ENCODE results near the gene METTL13.
"Not testable (repeated sequence)": the region's sequence is repeated elsewhere in the genome, so short reads cannot be mapped to it uniquely, and the experiment has no call there.

Gene METTL13

GRCh38 chr1:171769754-171770153 is 11.7 kb upstream of the METTL13 start:
- no peak for DNase-seq

- no peak for DNase-seq
Measured at GRCh38 chr1:171772312-171772711, 9.1 kb upstream of the METTL13 start.

- no peak for DNase-seq
Measured at GRCh38 chr1:171780583-171781175, 781 bp upstream of the METTL13 start.

- no peak for DNase-seq
Measured at GRCh38 chr1:171783816-171784530, 2.5 kb downstream of the METTL13 start.

GRCh38 chr1:171784784-171785183 is 3.3 kb downstream of the METTL13 start:
- DNase-seq: peak in 1 of 5 donors; percentile 60

- no peak for DNase-seq
Measured at GRCh38 chr1:171785766-171786165, 4.3 kb downstream of the METTL13 start.

GRCh38 chr1:171786534-171786933 is 5.1 kb downstream of the METTL13 start:
- no peak for DNase-seq

GRCh38 chr1:171787686-171788480 is 6.4 kb downstream of the METTL13 start:
- DNase-seq: no peak

GRCh38 chr1:171788696-171789095 is 7.2 kb downstream of the METTL13 start:
- DNase-seq: no peak

- DNase-seq: no peak
Measured at GRCh38 chr1:171790318-171790717, 8.9 kb downstream of the METTL13 start.

GRCh38 chr1:171792656-171793369 is 11.4 kb downstream of the METTL13 start:
- no peak for DNase-seq

- no peak for DNase-seq
Measured at GRCh38 chr1:171793636-171794035, 12.2 kb downstream of the METTL13 start.

GRCh38 chr1:171794085-171794484 is 12.6 kb downstream of the METTL13 start:
- peak in 1 of 5 donors; percentile 74 for DNase-seq

- no peak for DNase-seq
Measured at GRCh38 chr1:171796592-171796991, 15.1 kb downstream of the METTL13 start.

- no peak for DNase-seq
Measured at GRCh38 chr1:171798311-171798710, 16.9 kb downstream of the METTL13 start.

GRCh38 chr1:171798765-171799164 is 17.3 kb downstream of the METTL13 start:
- DNase-seq: no peak

GRCh38 chr1:171799166-171799565 is 17.7 kb downstream of the METTL13 start:
- DNase-seq: no peak

GRCh38 chr1:171799698-171800097 is 18.2 kb downstream of the METTL13 start:
- not testable (repeated sequence) for DNase-seq

- no peak for DNase-seq
Measured at GRCh38 chr1:171800342-171800741, 18.9 kb downstream of the METTL13 start.

GRCh38 chr1:171800851-171801250 is 19.4 kb downstream of the METTL13 start:
- no peak for DNase-seq

GRCh38 chr1:171801487-171801891 is 20.0 kb downstream of the METTL13 start:
- no peak for DNase-seq

GRCh38 chr1:171802207-171802606 is 20.7 kb downstream of the METTL13 start:
- DNase-seq: no peak

GRCh38 chr1:171803045-171803444 is 21.6 kb downstream of the METTL13 start:
- DNase-seq: no peak

All from T-helper 1 cell (primary cell).